Hematopoietic multipotent progenitor cell treated with erythropoietin and hydrocortisone succinate and interleukin-3 and kit ligand, for 6 days (in vitro differentiated cells): Measurements from ENCODE around the gene OR5B12.
"Not testable (repeated sequence)": the region's sequence is repeated elsewhere in the genome, so short reads cannot be mapped to it uniquely, and the experiment has no call there.

ENCODE experiments used
- DNase-seq: peaks from one replicate; pipeline ENCODE4 v3.0.0-alpha.2; 2015

Gene OR5B12

GRCh38 chr11:58442136-58442535 is at the start of gene OR5B12:
Gene OR5B12 (minus strand): TSS chr11:58442236. CDS start chr11:58440151, 2,085 bp downstream.
- DNase-seq, result no peak

GRCh38 chr11:58490827-58491226 is 48.8 kb upstream of the OR5B12 start:
- no peak for DNase-seq

DNA sequence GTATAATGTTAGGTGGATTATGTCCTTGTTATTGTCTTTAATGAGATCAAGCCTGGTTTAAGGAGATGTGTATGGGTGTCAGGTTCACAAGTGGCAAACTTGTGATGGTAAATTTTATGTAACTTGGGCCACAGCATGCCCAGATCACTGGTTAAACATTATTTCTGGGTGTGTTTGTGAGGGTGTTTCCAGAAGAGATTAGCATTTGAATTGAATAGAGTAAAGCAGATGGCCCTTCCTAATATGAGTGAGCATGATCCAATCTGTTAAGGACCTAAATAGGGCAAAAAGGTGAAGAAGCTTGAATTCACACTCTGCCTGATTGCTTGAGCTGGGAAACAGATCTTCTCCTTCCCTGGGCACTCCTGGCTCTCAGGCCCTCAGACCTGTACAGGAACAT is 45.1 kb upstream of the OR5B12 start:
- DNase-seq, result no peak

DNA sequence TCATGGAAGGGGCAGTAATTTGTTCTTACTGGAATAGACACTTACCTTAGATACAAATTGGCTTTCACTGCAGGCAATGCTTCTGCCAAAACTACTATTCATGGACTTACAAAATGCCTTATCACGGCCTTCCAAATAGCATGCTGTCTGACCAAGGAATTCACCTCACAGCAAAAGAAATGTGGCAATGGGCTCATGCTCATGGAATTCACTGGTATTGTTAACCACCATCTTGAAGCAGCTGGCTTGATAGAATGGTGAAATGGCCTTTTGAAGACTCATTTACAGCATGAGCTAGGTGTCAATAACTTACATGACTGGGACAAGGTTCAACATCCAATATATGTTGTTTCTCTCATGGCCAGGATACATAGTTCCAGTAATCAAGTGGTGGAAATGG is 43.9 kb upstream of the OR5B12 start:
- no peak for DNase-seq

- no peak for DNase-seq
Observed at GRCh38 chr11:58471892-58472291, 29.9 kb upstream of the OR5B12 start.

- no peak for DNase-seq
Observed at GRCh38 chr11:58466293-58466692, 24.3 kb upstream of the OR5B12 start.

DNA sequence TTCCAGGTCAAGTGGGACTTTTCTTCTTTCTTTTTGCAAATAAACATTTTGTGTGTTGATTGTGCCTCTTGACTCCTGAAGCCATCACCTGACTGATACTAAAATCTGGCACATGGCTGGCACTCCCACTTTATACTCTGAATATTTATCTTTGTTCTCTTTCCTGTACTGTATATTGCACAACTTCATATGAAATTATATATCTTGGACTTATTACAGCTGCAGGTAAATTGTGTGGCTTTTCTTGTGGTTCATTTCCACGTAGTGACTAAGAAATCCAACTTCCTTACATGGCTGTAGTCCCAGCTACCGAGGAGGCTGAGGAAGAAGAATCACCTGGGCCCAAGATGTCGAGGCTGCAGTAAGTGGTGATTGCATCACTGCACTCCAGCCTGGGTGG is 23.7 kb upstream of the OR5B12 start:
- DNase-seq, result no peak

DNA sequence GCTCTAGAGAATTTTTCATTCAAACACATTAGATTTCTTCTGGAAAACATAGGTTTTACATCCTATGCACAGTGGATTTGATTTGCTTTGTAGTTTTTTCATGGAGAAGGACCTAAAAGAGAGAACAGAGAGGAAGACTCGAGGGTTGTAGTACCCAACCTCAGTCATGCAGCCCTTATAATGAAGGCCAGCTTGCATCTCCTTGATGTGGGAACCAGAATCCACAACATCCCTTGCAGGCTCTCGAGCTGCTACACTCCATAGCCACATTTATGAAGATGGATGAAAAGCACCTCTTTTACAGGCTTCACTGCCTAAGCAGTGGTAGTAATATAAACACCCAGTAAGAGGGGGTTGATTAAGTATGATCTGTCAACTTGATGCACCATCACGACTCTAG is 9.5 kb upstream of the OR5B12 start:
- no peak for DNase-seq

GRCh38 chr11:58446294-58446693 is 4.3 kb upstream of the OR5B12 start:
- DNase-seq, result no peak

- no peak for DNase-seq
Observed at GRCh38 chr11:58444300-58444699, 2.3 kb upstream of the OR5B12 start.

GRCh38 chr11:58438486-58438885 is 3.5 kb downstream of the OR5B12 start:
- DNase-seq, result no peak

GRCh38 chr11:58434217-58434616 is 7.8 kb downstream of the OR5B12 start:
- DNase-seq, result no peak

DNA sequence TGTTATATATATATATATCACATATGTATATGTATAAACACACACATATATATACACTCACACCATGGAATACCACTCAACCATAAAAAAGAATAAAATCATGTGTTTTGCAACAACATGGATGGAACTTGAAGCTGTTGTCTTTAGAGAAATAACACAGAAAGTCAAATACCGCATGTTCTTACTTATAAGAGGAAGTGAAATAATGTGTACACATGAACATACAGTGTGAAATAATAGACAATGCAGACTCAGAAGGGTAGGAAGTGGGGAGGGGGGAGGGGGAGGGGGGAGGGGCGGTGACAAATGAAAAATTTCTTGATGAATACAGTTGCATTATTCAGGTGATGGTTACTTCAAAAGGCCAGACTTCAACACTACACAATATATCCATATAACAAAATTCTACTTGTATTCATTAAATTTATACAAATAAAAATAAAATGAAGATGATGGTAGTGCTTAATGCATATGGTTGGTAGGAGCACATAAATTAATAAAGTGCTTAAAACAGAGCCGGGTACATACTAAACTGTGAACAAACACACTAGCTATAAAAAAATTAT is 8.3 kb downstream of the OR5B12 start:
- DNase-seq, result no peak

DNA sequence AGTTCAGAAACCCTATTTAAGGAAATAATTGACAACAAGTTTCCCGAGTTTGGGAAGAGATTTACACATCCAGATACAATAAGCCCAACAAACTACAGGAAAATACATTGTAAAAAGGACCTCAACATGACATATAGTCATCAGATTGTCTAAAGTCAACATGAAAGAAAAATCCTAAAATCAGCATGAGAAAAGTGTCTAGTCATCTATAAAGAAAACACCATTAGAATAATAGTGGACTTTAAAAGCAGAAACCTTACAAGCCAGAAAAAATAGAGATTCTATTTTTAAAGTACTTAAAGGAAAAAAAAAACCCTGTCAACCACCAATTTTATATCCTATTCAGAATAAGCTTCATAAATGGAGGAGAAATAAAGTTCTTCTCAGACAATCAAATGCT is 12.8 kb downstream of the OR5B12 start:
- DNase-seq, result no peak

- DNase-seq, result no peak
Observed at GRCh38 chr11:58428021-58428420, 14.0 kb downstream of the OR5B12 start, which contains the start of gene OR5B2. Gene OR5B2 (minus strand): TSS chr11:58428121. CDS start chr11:58423261, 4,860 bp downstream.

DNA sequence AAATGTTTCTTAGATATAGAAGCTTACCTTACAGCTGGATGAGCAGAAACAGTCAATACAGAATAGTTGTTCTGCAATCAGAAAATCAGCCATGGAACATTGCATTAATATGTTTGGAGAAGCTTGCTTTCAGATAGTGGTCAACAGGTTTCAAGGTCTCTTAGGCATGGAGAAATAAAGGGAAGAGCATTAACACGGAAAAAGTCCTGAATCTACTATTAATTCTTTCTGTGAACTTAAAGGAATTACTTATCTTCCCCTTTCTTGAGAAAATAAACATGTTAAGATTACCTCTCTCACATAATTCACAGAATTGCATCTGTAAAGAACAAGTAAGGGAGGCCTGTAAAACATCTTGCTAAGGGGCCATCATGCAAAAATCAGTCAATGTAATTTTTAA is 35.3 kb downstream of the OR5B12 start, which contains the start of gene OR5B3:
Gene OR5B3, minus strand, starts transcription at position 101 of the 400 bp plus-strand sequence. CDS start 3,465 bp downstream, outside the sequence.
- no peak for DNase-seq

DNA sequence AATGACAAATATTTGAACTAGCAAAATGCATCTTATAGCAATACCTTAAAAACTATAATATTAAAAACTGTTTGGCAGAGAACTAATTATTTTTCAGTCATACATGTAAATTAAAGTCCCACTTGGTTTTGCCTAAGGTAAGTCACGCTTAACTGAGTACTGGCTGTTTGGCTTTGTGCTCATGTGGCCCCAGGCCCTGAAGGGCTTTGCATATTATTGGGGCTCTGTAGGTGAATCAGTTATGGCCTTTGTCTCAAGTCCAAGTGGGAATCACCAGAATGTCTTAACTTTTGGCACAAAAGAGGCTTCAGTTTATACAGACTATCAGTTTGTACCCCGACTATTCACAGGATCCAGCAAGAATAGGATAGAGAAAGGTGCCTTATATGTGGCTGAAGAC is 42.4 kb downstream of the OR5B12 start:
- not testable (repeated sequence) for DNase-seq

DNA sequence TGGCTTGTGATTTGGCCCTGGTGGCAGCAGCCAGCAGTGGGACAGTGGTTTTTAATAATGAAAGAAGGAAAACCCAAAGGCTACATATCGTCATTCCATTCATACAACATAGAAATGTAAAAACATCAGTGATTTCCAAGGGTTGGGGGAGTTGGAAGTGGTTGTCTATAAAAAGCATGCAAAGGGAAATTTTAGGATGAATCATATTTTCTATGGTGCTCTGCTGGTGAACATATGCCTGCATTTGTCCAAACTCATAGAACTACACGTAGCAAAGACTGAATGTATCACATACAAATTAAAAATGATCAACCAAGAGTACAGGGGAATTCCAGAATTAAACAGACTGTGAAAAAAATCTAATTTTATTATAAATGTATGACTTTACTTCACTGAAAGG is 46.5 kb downstream of the OR5B12 start:
- DNase-seq, result no peak

- no peak for DNase-seq
Observed at GRCh38 chr11:58394195-58394594, 47.8 kb downstream of the OR5B12 start.

GRCh38 chr11:58392746-58393145 is 49.3 kb downstream of the OR5B12 start:
- DNase-seq, result no peak

DNA sequence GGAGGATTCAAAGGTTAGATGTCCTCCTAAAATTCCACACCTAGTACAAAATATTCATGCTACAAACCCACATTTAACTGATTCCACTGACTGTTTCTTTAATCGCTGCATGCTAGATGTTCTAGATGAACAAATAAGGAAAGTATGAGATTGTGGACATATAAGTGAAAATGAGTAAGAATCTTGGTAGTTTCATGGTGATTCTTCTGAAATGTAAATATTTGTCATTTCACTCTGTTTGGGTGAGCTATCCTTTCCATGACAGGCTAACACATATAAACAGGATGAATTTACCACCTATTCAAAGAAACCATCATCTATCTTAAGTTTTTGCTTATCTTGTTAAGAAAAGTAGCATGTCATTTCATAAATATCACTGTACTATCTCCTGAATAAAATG is 50.2 kb downstream of the OR5B12 start:
- DNase-seq, result no peak

GRCh38 chr11:58390551-58391063 is 51.4 kb downstream of the OR5B12 start:
- DNase-seq, result no peak
